UCSD-AML1 (cell line): ENCODE results near the gene VPS52.
"Not testable (repeated sequence)": the region's sequence is repeated elsewhere in the genome, so short reads cannot be mapped to it uniquely, and the experiment has no call there.

Source experiments
- DNase-seq: peaks from one replicate; lab custom pipeline; 2025; ENCODE audit not compliant: unreplicated experiment; lab: John Stamatoyannopoulos, UW

The VPS52 gene

GRCh38 chr6:33304216-33304615, 32.5 kb upstream of the VPS52 start:
- DNase-seq, result no peak

GRCh38 chr6:33301877-33302276, 30.2 kb upstream of the VPS52 start:
- no peak for DNase-seq

- peak; percentile 97 for DNase-seq
Observed at GRCh38 chr6:33299237-33299944, 27.7 kb upstream of the VPS52 start.

GRCh38 chr6:33298773-33299236, 27.1 kb upstream of the VPS52 start, which contains the start of gene RGL2:
Gene RGL2 (minus strand): TSS chr6:33298942. CDS start chr6:33298610, 332 bp downstream.
- DNase-seq, result peak; percentile 90

GRCh38 chr6:33297956-33298772, 26.5 kb upstream of the VPS52 start:
- DNase-seq, result peak; percentile 61

- peak; percentile 44 for DNase-seq
Observed at GRCh38 chr6:33297406-33297955, 25.8 kb upstream of the VPS52 start.

- no peak for DNase-seq
Observed at GRCh38 chr6:33296797-33297405, 25.2 kb upstream of the VPS52 start.

GRCh38 chr6:33295621-33296369, 24.1 kb upstream of the VPS52 start:
- no peak for DNase-seq

- no peak for DNase-seq
Observed at GRCh38 chr6:33294086-33294823, 22.6 kb upstream of the VPS52 start.

GRCh38 chr6:33292996-33293682, 21.5 kb upstream of the VPS52 start:
- DNase-seq, result no peak

GRCh38 chr6:33290459-33290858, 18.8 kb upstream of the VPS52 start:
- no peak for DNase-seq

- DNase-seq, result no peak
Observed at GRCh38 chr6:33289784-33290315, 18.2 kb upstream of the VPS52 start.

GRCh38 chr6:33288921-33289783, 17.5 kb upstream of the VPS52 start, which contains the start of the genes PFDN6 and WDR46:
Gene PFDN6 (plus strand): TSS chr6:33289601. CDS start chr6:33289857, 256 bp downstream.
Gene WDR46 (minus strand): TSS chr6:33289239. CDS start chr6:33289170, 69 bp downstream.
- DNase-seq, result peak; percentile 79

GRCh38 chr6:33288141-33288920, 16.7 kb upstream of the VPS52 start:
- no peak for DNase-seq

- no peak for DNase-seq
Observed at GRCh38 chr6:33286946-33287914, 15.6 kb upstream of the VPS52 start.

- DNase-seq, result not testable (repeated sequence)
Observed at GRCh38 chr6:33285214-33285613, 13.5 kb upstream of the VPS52 start.
